Pons (tissue), 1 donor: ENCODE results near the gene FBXO34.

ENCODE experiments used
- DNase-seq: peaks from one replicate; pipeline ENCODE4 v3.0.0-alpha.2; 2016; ENCODE audit warnings: low spot score

FBXO34 gene

DNA sequence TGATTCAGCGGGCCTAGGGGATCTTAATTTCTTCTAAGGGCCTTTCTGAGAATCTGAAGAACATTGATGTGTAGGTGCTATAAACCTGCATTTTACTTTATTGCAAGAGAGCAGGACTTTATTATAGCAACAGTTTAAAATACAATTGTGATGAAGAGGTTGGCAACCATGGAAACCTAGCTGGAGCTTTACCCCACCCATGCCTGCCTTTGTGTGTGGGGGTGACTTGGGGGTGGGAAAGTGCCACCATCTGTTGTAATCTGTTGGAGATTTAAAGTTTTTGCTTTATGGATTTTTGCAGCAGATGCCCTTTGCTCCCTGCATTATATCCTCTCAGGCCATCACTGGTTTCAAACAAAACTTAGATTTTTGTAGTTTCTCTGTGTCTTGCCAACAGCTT is 75.8 kb downstream of the FBXO34 start:
- no peak for DNase-seq

DNA sequence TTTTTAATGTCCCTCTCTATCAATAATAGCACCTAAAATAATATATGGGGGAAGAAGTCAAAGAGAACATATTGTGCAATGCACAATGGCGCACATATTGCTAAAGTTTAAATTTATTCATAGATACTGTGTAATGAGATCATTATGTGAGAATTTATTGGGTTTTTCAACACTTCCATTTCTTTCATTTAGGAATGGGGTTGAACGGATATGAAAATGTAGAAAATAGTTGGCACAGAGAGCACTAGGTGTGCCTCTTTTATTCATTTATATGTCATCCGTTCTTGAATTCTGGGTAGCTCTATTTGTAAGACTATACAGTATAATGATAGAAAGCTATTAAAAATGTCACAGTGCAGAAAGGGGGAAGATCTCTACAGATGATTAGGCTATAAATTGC is 76.5 kb downstream of the FBXO34 start:
- DNase-seq: no peak

DNA sequence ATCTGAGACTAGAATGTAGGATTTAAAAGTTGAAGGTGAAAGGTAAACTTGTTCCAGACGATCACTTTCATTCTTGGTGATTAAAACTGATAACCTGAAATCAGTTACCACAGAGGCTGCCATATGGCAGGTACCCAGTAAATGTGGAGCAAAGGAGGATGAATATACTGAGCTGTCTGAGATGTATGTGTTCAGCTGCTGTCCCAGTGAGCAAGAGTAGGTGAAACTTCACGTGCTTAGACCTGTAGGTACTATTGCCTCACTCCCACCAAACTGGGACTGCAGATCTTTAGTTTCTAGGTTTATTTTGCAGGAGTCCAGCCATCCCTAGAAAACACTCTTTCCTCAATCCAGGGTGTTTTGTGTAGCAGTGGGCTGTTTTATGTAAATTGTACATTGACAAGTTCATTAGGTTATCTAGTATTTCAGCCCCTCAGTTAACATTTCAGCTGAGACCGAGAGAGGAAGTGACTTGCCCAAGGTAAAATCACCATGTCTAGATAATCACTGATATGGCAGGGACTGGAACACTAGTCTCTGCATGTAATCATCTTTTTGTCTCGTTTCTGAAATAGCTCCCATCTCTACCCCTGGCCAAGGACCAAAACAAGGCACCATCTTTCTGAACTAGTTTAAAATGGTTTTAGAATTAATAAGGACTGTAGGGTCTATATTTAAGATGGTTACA is 77.7 kb downstream of the FBXO34 start:
- DNase-seq: no peak

DNA sequence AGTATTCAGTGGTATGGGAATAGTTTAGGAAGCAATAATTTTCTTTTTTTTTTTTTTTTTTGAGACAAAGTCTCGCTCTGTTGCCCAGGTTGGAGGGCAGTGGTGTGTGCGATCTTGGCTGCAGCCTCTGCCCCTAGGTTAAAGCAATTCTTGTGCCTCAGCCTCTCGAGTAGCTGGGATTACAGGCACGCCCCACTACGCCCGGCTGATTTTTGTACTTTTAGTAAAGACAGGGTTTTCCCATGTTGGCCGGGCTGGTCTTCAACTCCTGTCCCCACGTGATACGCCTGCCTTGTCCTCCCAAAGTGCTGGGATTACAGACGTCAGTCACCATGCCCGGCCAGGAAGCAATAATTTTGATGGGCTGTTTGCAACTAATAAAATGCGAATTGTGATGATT is 78.3 kb downstream of the FBXO34 start:
- DNase-seq: no peak

DNA sequence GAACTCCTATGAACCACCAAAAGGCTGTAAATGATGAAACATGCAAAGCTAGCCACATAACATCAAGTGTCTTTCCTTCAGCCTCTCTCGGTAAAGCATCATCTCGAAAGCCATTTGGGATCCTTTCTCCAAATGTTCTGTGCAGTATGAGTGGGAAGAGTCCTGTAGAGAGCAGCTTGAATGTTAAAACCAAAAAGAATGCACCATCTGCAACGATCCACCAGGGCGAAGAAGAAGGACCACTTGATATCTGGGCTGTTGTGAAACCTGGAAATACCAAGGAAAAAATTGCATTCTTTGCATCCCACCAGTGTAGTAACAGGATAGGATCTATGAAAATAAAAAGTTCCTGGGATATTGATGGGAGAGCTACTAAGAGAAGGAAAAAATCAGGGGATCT is 79.2 kb downstream of the FBXO34 start:
- no peak for DNase-seq

DNA sequence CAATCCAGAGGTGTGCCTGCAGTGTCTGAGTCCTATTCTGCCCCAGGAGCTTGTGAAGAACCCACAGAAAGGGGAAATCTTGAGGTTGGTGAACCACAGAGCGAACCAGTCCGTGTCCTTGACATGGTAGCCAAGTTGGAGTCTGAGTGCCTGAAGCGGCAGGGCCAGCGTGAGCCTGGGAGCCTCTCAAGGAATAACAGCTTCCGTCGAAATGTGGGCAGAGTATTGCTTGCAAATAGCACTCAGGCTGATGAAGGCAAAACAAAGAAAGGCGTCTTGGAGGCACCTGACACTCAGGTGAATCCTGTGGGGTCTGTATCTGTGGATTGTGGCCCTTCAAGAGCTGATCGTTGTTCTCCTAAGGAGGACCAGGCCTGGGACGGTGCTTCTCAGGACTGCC is 79.9 kb downstream of the FBXO34 start:
- no peak for DNase-seq

- no peak for DNase-seq
Observed at GRCh38 chr14:55352201-55352600, 81.0 kb downstream of the FBXO34 start.

DNA sequence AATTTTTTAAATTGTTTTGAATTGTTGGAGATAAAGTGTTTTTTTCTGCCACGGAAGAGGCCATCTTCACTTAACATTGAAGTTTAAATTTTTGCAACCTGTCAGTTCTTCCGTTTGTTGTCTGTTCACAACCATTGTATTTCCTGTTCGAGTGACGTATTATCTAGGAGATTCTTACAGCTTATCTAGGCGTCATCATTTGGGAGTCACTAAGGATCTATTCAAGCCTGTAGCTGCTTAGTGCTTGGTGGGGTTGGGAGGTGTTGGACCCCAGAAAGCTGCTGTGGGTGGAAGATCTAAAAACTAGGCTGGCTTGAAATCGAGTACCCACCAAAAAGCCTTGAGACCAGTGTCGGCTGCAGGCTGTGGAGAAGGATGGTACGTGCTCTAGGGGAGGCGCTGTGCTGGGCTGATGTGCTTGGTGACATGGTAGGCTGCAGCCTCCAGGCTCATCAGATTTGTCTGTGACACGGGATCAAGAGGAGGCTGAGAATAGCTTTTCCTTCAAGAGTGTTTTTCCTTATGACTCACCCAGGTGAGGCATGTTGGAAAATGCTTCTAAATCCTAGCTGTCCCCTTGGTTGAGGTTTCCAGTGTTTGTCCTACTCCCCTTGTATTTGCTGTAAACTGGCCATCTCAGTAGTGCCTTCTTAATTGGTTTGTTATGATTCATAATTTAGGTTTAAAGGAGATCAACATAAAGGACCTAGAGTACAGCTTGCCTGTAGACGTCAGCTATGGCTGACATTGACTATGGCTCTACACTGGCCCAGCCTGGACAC is 82.7 kb downstream of the FBXO34 start:
- no peak for DNase-seq

- DNase-seq: peak; percentile 66
Observed at GRCh38 chr14:55354500-55354899, 83.3 kb downstream of the FBXO34 start.

GRCh38 chr14:55355922-55356321 is 84.7 kb downstream of the FBXO34 start:
- no peak for DNase-seq

DNA sequence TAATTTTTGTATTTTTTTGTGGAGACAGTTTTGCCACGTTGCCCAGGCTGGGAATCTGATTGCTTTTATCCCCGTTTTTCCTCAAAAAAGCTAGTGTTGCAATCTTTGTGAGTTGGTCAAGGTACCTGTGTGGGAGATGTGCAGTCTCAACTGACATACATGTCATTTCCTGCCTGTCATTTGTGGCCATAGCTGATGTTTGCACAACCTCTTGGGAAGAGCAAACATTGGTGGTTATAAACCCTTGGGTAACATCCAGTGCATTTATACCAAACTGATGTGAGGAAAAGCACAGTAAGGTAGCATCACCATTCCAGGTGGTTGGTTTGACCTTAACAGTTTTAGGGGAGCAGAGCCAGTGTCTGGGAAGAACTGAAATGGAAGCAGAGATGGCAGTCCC is 85.7 kb downstream of the FBXO34 start:
- DNase-seq: no peak

DNA sequence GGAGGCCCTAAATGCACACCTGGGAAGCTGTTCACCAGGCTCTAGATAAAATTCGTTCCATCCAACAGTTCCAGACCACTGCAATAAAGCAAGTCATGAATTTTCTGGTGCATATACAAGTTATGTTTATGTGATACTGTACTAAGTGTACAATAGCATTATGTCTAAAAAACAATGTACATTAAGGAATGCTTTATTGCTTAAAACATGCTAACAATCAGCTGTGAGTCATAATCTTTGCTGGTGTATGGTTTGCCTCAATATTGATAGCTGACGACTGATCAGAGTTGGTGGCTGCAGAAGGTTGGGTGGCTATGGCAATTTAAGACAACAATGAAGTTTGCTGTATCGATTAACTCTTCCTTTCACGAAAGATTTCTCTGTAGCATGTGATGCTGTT is 88.1 kb downstream of the FBXO34 start:
- DNase-seq: no peak

GRCh38 chr14:55361190-55361589 is 90.0 kb downstream of the FBXO34 start:
- no peak for DNase-seq

- DNase-seq: no peak
Observed at GRCh38 chr14:55366271-55366670, 95.0 kb downstream of the FBXO34 start.

- DNase-seq: no peak
Observed at GRCh38 chr14:55370883-55371455, 99.7 kb downstream of the FBXO34 start.

- no peak for DNase-seq
Observed at GRCh38 chr14:55372423-55372822, 101.2 kb downstream of the FBXO34 start.

DNA sequence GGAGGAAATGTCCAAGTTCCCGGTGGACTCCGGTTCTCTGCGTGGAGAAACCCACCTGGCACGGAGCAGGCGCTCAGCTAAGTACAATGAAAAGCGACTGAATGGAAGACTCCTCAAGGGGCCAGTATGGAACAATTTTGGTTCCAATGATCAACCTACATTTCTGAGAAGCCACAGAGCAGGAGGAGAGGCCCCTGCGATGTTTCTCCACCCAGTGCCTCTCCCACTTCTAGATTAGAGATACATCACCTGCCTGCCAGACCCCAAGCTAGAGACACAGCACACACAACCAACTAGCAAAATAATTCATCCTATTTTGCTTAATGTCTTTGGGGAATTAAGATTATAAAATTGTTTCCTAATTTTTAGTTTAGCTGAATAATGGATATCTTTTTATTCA is 101.6 kb downstream of the FBXO34 start:
- no peak for DNase-seq

DNA sequence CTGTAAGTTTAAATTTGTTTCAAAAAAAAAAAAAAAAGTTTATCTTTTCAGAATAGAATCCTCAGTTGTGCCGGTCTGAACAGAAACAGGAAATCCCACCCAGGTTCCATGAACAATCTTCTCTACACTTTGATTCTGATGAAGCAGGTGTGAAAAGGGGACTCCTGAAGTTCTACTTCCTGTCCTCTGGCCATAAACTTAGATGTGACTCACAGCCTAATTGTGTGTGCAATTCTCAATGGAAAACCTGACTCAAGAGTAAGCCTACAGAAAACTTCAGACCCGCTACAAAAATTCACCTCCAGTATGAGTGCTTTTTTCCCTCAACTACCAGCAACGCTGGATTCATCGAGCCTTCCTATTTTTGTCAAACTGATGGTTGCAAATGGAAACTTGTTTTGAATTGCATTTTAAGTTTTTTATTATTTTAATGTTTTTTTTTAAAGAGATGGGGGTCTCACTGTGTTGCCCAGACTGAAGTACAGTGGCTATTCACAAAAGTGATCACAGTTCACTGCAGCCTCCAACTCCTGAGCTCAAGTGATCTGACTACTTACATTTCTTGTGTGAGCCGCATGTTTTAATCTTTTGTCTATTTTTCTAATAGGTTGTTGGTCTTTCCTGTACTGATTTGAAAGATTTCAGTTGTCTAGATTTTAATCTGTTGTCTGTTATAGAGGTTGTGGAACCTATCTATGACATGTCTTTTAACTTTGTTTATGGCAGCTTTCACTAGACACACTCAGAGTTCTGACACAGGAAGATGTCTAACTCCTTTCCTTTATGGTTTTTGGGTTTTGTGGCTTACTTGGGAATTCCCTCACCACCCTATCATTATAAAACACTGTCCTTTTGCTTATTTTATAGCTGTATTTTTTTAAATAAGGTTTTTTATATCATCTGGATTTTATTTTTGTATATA is 102.8 kb downstream of the FBXO34 start:
- DNase-seq: no peak

DNA sequence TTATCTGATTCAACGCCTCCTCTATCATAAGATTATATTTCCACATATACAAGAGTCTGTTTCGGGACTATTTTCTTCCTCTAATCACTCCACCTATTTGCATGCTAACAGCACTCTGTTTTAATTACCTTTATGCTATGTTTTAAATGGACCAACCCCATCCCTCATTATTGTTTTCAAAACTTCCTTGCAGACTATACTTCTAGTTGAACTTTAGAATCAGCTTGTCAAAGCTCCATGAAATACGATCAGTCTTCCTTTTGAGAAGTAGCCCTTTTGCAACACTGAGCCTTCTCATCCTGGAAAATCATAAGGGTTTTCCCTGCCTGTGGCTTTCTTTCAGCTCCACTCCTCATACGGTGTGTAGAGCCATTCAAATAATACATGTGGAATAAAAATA is 103.5 kb downstream of the FBXO34 start:
- DNase-seq: no peak

DNA sequence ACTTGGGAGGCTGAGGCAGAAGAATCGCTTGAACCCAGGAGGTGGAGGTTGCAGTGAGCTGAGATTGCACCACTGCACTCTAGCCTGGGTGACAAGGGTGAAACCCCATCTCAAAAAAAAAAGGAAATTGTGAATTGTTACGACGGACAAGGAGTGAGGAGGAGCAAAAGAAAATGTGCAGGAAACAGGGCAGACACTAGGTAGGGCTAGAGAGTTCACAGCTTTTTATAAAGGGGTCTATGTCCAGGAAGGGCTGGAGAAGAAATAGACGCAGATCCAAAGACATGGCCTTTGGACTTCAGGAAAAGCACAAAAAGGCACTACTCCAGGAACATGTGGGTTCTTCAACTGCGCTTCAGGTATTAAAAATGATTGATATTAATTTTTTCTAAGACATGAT is 106.0 kb downstream of the FBXO34 start:
- no peak for DNase-seq

- no peak for DNase-seq
Observed at GRCh38 chr14:55381040-55381439, 109.8 kb downstream of the FBXO34 start.

DNA sequence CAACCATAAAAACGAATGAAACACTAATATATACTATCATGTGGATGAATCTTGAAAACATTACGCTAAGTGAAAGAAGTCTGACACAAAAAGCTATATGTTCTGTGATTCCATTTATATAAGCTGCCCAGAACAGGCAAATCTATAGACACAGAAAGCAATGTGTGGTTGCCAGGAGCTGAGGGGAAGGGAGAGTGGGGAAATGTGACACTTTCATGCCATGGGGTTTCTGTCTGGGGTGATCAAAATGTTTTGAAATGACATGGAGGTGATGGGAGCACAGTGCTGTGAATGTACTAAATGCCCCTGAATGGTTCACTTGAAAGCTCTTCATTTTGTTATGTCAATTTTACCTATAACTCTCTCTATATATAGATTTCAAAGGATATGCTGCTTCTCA is 110.3 kb downstream of the FBXO34 start:
- DNase-seq: no peak
